OCI-LY1 (cell line): ENCODE data around the gene LYPD1.

ENCODE experiments used
- H2AFZ ChIP-seq: fragments of 200-600 bp; sonication (generic), shearing (Covaris generic); 2 replicates; pipeline ENCODE4 v1.6.0; 2014; ENCODE audit warnings: antibody characterized with exemption, mild to moderate bottlenecking, low read length
- H3F3A ChIP-seq: fragments of 200-600 bp; sonication (generic), shearing (Covaris generic); 2 replicates; pipeline ENCODE4 v1.6.0; 2014; ENCODE audit warnings: mild to moderate bottlenecking, antibody characterized with exemption, low read length, moderate library complexity; ENCODE audit not compliant: insufficient read depth
- H3K27ac ChIP-seq: fragments of 200-600 bp; sonication (generic); 2 replicates; pipeline ENCODE4 v1.5.1; 2014; ENCODE audit warnings: low read length, mixed run types, mild to moderate bottlenecking, low read depth; ENCODE audit not compliant: poor library complexity, severe bottlenecking
- H3K27me3 ChIP-seq: fragments of 200-600 bp; sonication (generic); 2 replicates; pipeline ENCODE4 v1.6.0; 2014; ENCODE audit warnings: antibody characterized with exemption, mild to moderate bottlenecking, low read length, moderate library complexity; ENCODE audit not compliant: insufficient read depth
- H3K36me3 ChIP-seq: fragments of 200-600 bp; sonication (generic); 2 replicates; pipeline ENCODE4 v1.6.1; 2014; ENCODE audit warnings: mild to moderate bottlenecking, antibody characterized with exemption, low read length, moderate library complexity, mixed read lengths; ENCODE audit not compliant: insufficient read depth
- H3K4me1 ChIP-seq: fragments of 200-600 bp; sonication (generic); 2 replicates; pipeline ENCODE4 v1.5.1; 2014; ENCODE audit warnings: mild to moderate bottlenecking, low read length, moderate library complexity; ENCODE audit not compliant: insufficient read depth, severe bottlenecking
- H3K4me2 ChIP-seq: fragments of 200-600 bp; sonication (generic), shearing (Covaris generic); 2 replicates; pipeline ENCODE4 v1.6.1; 2014; ENCODE audit warnings: low read length
- H3K4me3 ChIP-seq: fragments of 200-600 bp; sonication (generic); 2 replicates; pipeline ENCODE4 v1.5.1; 2014; ENCODE audit warnings: low read length, low read depth, mild to moderate bottlenecking, mixed read lengths; ENCODE audit not compliant: poor library complexity, severe bottlenecking
- H3K79me2 ChIP-seq: fragments of 200-600 bp; shearing (Covaris generic); 2 replicates; pipeline ENCODE4 v1.6.1; 2016; ENCODE audit warnings: mixed run types, low read length, mixed read lengths; ENCODE audit not compliant: insufficient read depth
- H3K9ac ChIP-seq: fragments of 200-600 bp; sonication (generic), shearing (Covaris generic); 2 replicates; pipeline ENCODE4 v1.6.1; 2014; ENCODE audit warnings: mild to moderate bottlenecking, low read length, mixed read lengths
- H3K9me2 ChIP-seq: fragments of 200-600 bp; sonication (generic), shearing (Covaris generic); 2 replicates; pipeline ENCODE4 v1.6.1; 2014; ENCODE audit warnings: low read depth, mild to moderate bottlenecking, low read length, mixed read lengths
- H3K9me3 ChIP-seq: fragments of 200-600 bp; shearing (Covaris generic); 2 replicates; pipeline ENCODE4 v1.6.1; 2014; ENCODE audit warnings: low read length, mixed read lengths
- H4K20me1 ChIP-seq: fragments of 200-600 bp; sonication (generic), shearing (Covaris generic); 2 replicates; pipeline ENCODE4 v1.6.0; 2016; ENCODE audit warnings: mild to moderate bottlenecking, low read length; ENCODE audit not compliant: insufficient read depth
- EZH2 ChIP-seq: fragments of 200-600 bp; sonication (generic), shearing (Covaris generic); IDR thresholded peaks from 2 replicates; pipeline ENCODE4 v1.8.0; 2017; ENCODE audit warnings: borderline replicate concordance, mixed run types, mild to moderate bottlenecking, antibody characterized with exemption, low read length, moderate library complexity, mixed read lengths
- TF ChIP-seq, protein P1 (sequence below): fragments of 200-600 bp; sonication (generic), shearing (Covaris generic); IDR thresholded peaks from 2 replicates; pipeline ENCODE4 v1.5.1; 2017; ENCODE audit warnings: mild to moderate bottlenecking, antibody characterized with exemption, low read length, moderate library complexity, mixed read lengths

Gene LYPD1

DNA sequence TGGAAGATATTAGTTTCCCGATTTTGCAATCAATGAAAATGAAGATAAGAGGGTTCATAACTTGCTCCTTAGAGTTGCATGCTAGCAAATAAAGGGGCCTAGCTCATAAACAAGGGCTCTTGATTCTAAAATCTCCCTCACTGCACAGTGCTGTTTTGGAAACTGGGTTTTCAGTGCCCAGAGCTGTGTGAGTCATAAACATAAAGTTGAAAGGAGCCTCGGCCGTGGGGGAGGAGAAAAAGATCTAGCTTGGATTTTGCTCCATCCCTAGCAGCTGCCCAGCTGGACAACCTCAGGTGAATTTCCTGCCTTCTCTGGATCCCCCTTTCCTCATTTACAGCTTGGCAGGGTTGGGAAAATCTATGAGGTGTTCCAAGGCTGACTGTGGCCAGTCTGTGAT is 42.5 kb downstream of the LYPD1 start:
- no peaks in the 10 kb centered on the region for H3K9me2 ChIP-seq
- no peak overlapping the region for H3K27ac ChIP-seq
- H3K27me3 ChIP-seq, result no peaks in the 10 kb centered on the region
- no peaks in the 10 kb centered on the region for H3K9me3 ChIP-seq
- TF ChIP-seq, protein P1, sequence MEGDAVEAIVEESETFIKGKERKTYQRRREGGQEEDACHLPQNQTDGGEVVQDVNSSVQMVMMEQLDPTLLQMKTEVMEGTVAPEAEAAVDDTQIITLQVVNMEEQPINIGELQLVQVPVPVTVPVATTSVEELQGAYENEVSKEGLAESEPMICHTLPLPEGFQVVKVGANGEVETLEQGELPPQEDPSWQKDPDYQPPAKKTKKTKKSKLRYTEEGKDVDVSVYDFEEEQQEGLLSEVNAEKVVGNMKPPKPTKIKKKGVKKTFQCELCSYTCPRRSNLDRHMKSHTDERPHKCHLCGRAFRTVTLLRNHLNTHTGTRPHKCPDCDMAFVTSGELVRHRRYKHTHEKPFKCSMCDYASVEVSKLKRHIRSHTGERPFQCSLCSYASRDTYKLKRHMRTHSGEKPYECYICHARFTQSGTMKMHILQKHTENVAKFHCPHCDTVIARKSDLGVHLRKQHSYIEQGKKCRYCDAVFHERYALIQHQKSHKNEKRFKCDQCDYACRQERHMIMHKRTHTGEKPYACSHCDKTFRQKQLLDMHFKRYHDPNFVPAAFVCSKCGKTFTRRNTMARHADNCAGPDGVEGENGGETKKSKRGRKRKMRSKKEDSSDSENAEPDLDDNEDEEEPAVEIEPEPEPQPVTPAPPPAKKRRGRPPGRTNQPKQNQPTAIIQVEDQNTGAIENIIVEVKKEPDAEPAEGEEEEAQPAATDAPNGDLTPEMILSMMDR, result no peak
- TF ChIP-seq EZH2, result no peak
- no peaks in the 10 kb centered on the region for H3K4me1 ChIP-seq
- H3K4me3 ChIP-seq, result no peak overlapping the region
- no peaks in the 10 kb centered on the region for H4K20me1 ChIP-seq
- no peak overlapping the region for H3K9ac ChIP-seq
- H3K79me2 ChIP-seq, result no peaks in the 10 kb centered on the region
- no peaks in the 10 kb centered on the region for H3F3A ChIP-seq
- H3K4me2 ChIP-seq, result no peak overlapping the region
- no peaks in the 10 kb centered on the region for H3K36me3 ChIP-seq
- H2AFZ ChIP-seq, result no peak overlapping the region

DNA sequence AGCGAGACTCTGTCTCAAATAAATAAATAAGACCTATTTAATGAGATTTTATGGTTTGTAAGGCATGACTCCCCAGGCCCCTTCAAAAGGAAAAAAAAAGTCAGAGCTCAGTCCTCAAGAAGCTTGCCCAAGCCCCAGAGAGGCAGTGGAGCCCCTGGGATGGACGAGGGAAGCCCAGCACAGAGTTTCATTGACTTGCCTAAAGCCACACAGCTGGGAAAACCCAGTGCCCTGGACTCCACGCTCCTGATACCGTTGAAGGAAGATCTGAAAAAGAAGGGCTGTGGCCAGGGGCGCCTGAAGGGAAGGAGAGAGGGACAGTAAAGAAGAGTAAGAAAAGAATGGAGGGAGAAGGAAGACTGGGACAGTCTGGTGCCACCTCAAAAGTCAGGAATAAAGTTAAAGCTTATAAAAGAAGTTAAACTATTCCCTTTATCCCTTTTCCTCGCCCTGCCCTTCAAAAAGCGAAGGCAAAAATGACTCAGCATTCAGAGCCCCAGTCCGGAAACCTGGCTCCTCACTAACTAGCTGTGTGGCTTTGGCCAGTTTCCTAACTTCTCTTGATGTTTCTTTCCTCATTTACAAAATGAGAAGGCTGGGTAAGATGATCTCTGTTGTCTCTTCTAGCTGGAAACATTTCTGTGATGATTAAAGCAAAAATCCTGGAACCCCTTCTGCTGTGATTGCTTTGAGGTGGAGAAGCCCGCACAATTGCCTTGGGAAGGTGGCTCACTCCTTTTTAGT is 46.7 kb downstream of the LYPD1 start:
- Histone ChIP-seq H3K36me3 (no peaks in the 10 kb centered on the region), H2AFZ (no peak overlapping the region), H3K9me3 (no peaks in the 10 kb centered on the region), H3K9me2 (no peaks in the 10 kb centered on the region), H3K4me2 (no peak overlapping the region), H3K4me1 (no peaks in the 10 kb centered on the region), H4K20me1 (no peaks in the 10 kb centered on the region), H3K27me3 (no peaks in the 10 kb centered on the region; the same call in 1 of the 2 replicates), H3K4me3 (no peak overlapping the region), H3K79me2 (no peaks in the 10 kb centered on the region), H3K27ac (no peak overlapping the region), H3F3A (no peaks in the 10 kb centered on the region), H3K9ac (no peak overlapping the region)
- TF ChIP-seq, protein P1, result no peak
- TF ChIP-seq EZH2, result no peak

DNA sequence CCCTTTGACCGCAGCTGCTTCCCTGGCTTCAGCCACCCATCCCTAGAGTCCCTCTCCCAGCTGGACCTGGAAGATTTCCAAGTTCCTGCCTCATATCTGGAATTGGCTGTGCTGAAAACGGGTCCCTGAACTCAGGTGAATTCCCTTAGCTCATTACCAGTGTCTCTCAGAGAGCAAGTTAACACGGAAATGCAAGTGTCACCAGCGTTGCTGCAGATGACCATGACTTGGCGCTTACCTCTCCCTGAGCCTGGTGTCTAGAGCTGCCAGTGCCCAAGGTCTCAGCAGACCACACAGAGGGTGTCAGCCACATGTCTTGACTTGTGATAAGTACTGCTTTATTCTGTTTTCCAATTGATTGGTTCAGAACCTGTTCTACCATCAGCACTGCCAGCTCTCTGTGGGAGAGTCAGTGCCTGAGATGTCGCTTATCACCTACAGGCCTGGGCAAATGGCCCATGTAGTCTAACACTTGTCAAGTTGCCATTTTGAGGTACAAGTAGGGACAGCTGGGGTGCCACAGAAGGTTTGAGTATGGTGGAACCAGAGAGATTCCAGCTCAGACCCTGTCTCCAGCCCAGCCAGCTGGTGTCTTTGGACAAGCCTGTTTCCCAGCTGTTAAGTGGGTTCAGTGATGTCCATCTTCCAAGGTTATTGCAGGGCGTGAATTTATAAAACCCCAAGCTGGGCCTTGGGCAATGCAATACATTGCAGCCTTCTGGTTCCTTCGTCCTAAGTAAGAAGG is 48.7 kb downstream of the LYPD1 start:
- H3K79me2 ChIP-seq, result no peaks in the 10 kb centered on the region
- no peak overlapping the region for H3K27ac ChIP-seq
- H3K9me3 ChIP-seq, result no peaks in the 10 kb centered on the region
- TF ChIP-seq EZH2, result no peak
- TF ChIP-seq, protein P1, result no peak
- no peaks in the 10 kb centered on the region; the same call in 1 of the 2 replicates for H3K27me3 ChIP-seq
- no peaks in the 10 kb centered on the region for H4K20me1 ChIP-seq
- no peak overlapping the region for H2AFZ ChIP-seq
- H3K4me3 ChIP-seq, result no peak overlapping the region
- no peaks in the 10 kb centered on the region for H3F3A ChIP-seq
- H3K4me2 ChIP-seq, result no peak overlapping the region
- no peak overlapping the region for H3K9ac ChIP-seq
- H3K9me2 ChIP-seq, result no peaks in the 10 kb centered on the region
- H3K36me3 ChIP-seq, result no peaks in the 10 kb centered on the region
- no peaks in the 10 kb centered on the region for H3K4me1 ChIP-seq
